ENCODE measurements around the gene LRG1. TPM values are rescaled to one million over a fixed set of nuclear protein-coding genes. Genes with fewer than 3 reads are reported as not detected.

LRG1 gene
- total and polyA plus RNA-seq, 2 experiments from 2014 or later = 0.21 to 0.45 TPM

- DNase-seq (ENCODE audit: low spot score) = no peak
- no peak for TF ChIP-seq ETS1 (IDR thresholded peaks at IDR 0.05)
- no peak for TF ChIP-seq CREB1 (CRISPR knock-in tag; IDR thresholded peaks at IDR 0.05; ENCODE audit: low read depth)
- no peak for TF ChIP-seq EZH2 (IDR thresholded peaks at IDR 0.05; ENCODE audit: low read depth, unreplicated experiment)
- TF ChIP-seq JUNB (IDR thresholded peaks at IDR 0.05; ENCODE audit: unreplicated experiment) = no peak
- no peak for TF ChIP-seq NANOG (IDR thresholded peaks at IDR 0.05; ENCODE audit: borderline replicate concordance)
- no peak; the same call in 1 of the 2 replicates for TF ChIP-seq POLR2AphosphoS5 (IDR thresholded peaks at IDR 0.05; ENCODE audit: low read depth)
- no peak for TF ChIP-seq STAT1 (IDR thresholded peaks at IDR 0.05; ENCODE audit: unreplicated experiment)
- no peak for TF ChIP-seq EZH2phosphoT487 (IDR thresholded peaks at IDR 0.05; ENCODE audit: unreplicated experiment)
- TF ChIP-seq ZNF114 (CRISPR knock-in tag; IDR thresholded peaks at IDR 0.05) = no peak
- no peak for TF ChIP-seq CTCF (conservative IDR thresholded peaks at IDR 0.05; ENCODE audit: low read depth in 2 of 2)
- TF ChIP-seq ZNF331 (CRISPR knock-in tag; IDR thresholded peaks at IDR 0.05; ENCODE audit: low read depth) = no peak
- TF ChIP-seq ZNF462 (CRISPR knock-in tag; IDR thresholded peaks at IDR 0.05) = no peak
- no peak for TF ChIP-seq REST (IDR thresholded peaks at IDR 0.05; ENCODE audit: unreplicated experiment)
- H3K27ac Mint-ChIP-seq = no peak overlapping the region
- peaks cover 7% of the 10 kb centered on the region for H3K36me3 Mint-ChIP-seq (ENCODE audit: low read depth)
- H3K4me2 ChIP-seq = no peak overlapping the region
- no peaks in the 10 kb centered on the region for H3K4me1 Mint-ChIP-seq
- no peak for ATAC-seq
- no peak overlapping the region for H3K4me3 ChIP-seq
- H2AFZ ChIP-seq = no peak overlapping the region
- H3K27ac ChIP-seq (ENCODE audit: low read depth) = no peak overlapping the region
- H3K9me3 Mint-ChIP-seq = no peaks in the 10 kb centered on the region; the same call in 2 of the 3 replicates
- H3K9me2 ChIP-seq (ENCODE audit: insufficient read depth) = no peaks in the 10 kb centered on the region
- no peaks in the 10 kb centered on the region for H3F3A ChIP-seq (replicated peaks; ENCODE audit: low read depth)
- no peaks in the 10 kb centered on the region; the same call in none of the 2 replicates for H4K20me1 ChIP-seq (replicated peaks; ENCODE audit: insufficient read depth)
- no peaks in the 10 kb centered on the region for H3K36me3 ChIP-seq (ENCODE audit: insufficient read depth)
- H3K27me3 Mint-ChIP-seq (ENCODE audit: insufficient read depth, low read depth, poor library complexity) = peaks cover 27% of the 10 kb centered on the region
- H3K27me3 ChIP-seq (ENCODE audit: insufficient read depth) = peaks cover 21% of the 10 kb centered on the region; the same call in 1 of the 2 replicates
- H3K4me1 ChIP-seq (ENCODE audit: insufficient read depth) = no peaks in the 10 kb centered on the region
- H3K4me3 Mint-ChIP-seq = no peak overlapping the region
- H3K79me2 ChIP-seq (replicated peaks; ENCODE audit: insufficient read depth) = no peaks in the 10 kb centered on the region
Measured at GRCh38 chr19:4507150-4507452, 32.7 kb downstream of the LRG1 start.

Data from GM23338 (cell line).